Liver (tissue), 9 donors: ENCODE measurements around the gene TLK2. TPM values are rescaled to one million over a fixed set of nuclear protein-coding genes. Genes with fewer than 3 reads are reported as not detected.
A peak's percentile ranks its signal among the peaks of the same experiment; 100 is the strongest.

Source experiments
- DNase-seq: peaks from one replicate; pipeline ENCODE4 v3.0.0-alpha.2; 2017; ENCODE audit warnings: low spot score
- H3K27ac ChIP-seq, 2 donors: one replicate each; pipeline ENCODE4 v1.7.0; 2013; ENCODE audit warnings: inconsistent platforms in 2 of 2, low read length in 2 of 2, control low read depth in 1 of 2, low read depth in 1 of 2, mild to moderate bottlenecking in 1 of 2
- H3K27me3 ChIP-seq, 4 donors: one replicate each; pipeline versions ENCODE4 v1.6.1 to v1.7.0; 2013; ENCODE audit warnings: low read length in 3 of 4, inconsistent platforms in 1 of 4, mild to moderate bottlenecking in 1 of 4, moderate library complexity in 1 of 4; ENCODE audit not compliant: control insufficient read depth in 4 of 4, insufficient read depth in 4 of 4
- H3K36me3 ChIP-seq, 4 donors: one replicate each; pipeline versions ENCODE4 v1.6.1 to v1.7.0; 2013; ENCODE audit warnings: low read length in 3 of 4, mild to moderate bottlenecking in 3 of 4, low read depth in 1 of 4, moderate library complexity in 1 of 4; ENCODE audit not compliant: control insufficient read depth in 4 of 4, insufficient read depth in 3 of 4
- H3K4me1 ChIP-seq, 4 donors: one replicate each; pipeline versions ENCODE4 v1.6.1 to v1.7.0; 2013; ENCODE audit warnings: low read length in 3 of 4, mild to moderate bottlenecking in 3 of 4, moderate library complexity in 1 of 4; ENCODE audit not compliant: control insufficient read depth in 4 of 4, insufficient read depth in 4 of 4
- H3K4me3 ChIP-seq, 3 donors: one replicate each; pipeline versions ENCODE4 v1.6.1 to v1.7.0; 2013; ENCODE audit warnings: low read length in 3 of 3, control low read depth in 1 of 3, low read depth in 1 of 3, mild to moderate bottlenecking in 1 of 3
- H3K9ac ChIP-seq, 2 donors: one replicate each; pipeline ENCODE4 v1.7.0; 2013; ENCODE audit warnings: low read length in 2 of 2, mild to moderate bottlenecking in 2 of 2, moderate library complexity in 2 of 2, control low read depth in 1 of 2, low read depth in 1 of 2
- H3K9me3 ChIP-seq, 4 donors: one replicate each; pipeline versions ENCODE4 v1.6.1 to v1.7.0; 2013; ENCODE audit warnings: low read length in 3 of 4; ENCODE audit not compliant: control insufficient read depth in 4 of 4
- FOXA2 ChIP-seq: IDR thresholded peaks from 2 replicates; pipeline ENCODE4 v1.6.1; 2016; ENCODE audit warnings: antibody characterized with exemption
- GABPA ChIP-seq, 2 donors: IDR thresholded peaks in 1 of 2; conservative IDR thresholded peaks in 1 of 2; 2 replicates each; pipeline ENCODE4 v1.6.1; 2016; ENCODE audit warnings: antibody characterized with exemption in 2 of 2, mild to moderate bottlenecking in 1 of 2, moderate library complexity in 1 of 2
- HNF4A ChIP-seq, 2 donors: conservative IDR thresholded peaks; 2 replicates each; pipeline ENCODE4 v1.6.1; 2016; ENCODE audit warnings: antibody characterized with exemption in 2 of 2, mild to moderate bottlenecking in 2 of 2
- HNF4G ChIP-seq: IDR thresholded peaks from 2 replicates; pipeline ENCODE4 v1.6.1; 2016; ENCODE audit warnings: antibody characterized with exemption
- JUND ChIP-seq, 2 donors: IDR thresholded peaks; 2 replicates each; pipeline ENCODE4 v1.6.1; 2016; ENCODE audit warnings: antibody characterized with exemption in 2 of 2
- MAX ChIP-seq: IDR thresholded peaks from 2 replicates; pipeline ENCODE4 v1.6.1; 2016; ENCODE audit warnings: antibody characterized with exemption
- NR2F2 ChIP-seq: IDR thresholded peaks from 2 replicates; pipeline ENCODE4 v1.6.1; 2016; ENCODE audit warnings: antibody characterized with exemption
- RAD21 ChIP-seq, 2 donors: IDR thresholded peaks; 2 replicates each; pipeline ENCODE4 v1.6.1; 2016; ENCODE audit warnings: antibody characterized with exemption in 2 of 2, mild to moderate bottlenecking in 2 of 2
- RXRA ChIP-seq, 2 donors: IDR thresholded peaks; 2 replicates each; pipeline ENCODE4 v1.6.1; 2017 to 2018; ENCODE audit warnings: antibody characterized with exemption in 2 of 2, mild to moderate bottlenecking in 1 of 2
- TAF1 ChIP-seq: conservative IDR thresholded peaks from 2 replicates; pipeline ENCODE4 v1.6.1; 2016; ENCODE audit warnings: antibody characterized with exemption, mild to moderate bottlenecking
- YY1 ChIP-seq: IDR thresholded peaks from 2 replicates; pipeline ENCODE4 v1.6.1; 2016; ENCODE audit warnings: antibody characterized with exemption, mild to moderate bottlenecking
- WGBS: extraction: QIAGEN DNeasy Blood & Tissue Kit; methylation state at CpG from one replicate; pipeline ENCODE4 v1.1.7; 2013; 5-methylcytosine and 5-hydroxymethylcytosine counted together
- polyA plus RNA-seq, 2 donors: library from polyadenylated mRNA; stranded (reverse) in 1 of 2; unstranded in 1 of 2; fragments of 200-250 nt in 1 of 2; fragments of >200 nt in 1 of 2; fragmentation: Nextera tagmentation in 1 of 2; extraction: Ambion mirVana in 1 of 2; gene quantifications; one replicate each; pipeline versions ENCODE4 v1.2.1 to v1.2.3, GENCODE V29; 2013 to 2015
- total RNA-seq, 2 donors: library from RNA; depleted of rRNA; stranded (reverse); fragments of >200 nt; gene quantifications; one replicate each; pipeline ENCODE4 v1.2.3, GENCODE V29; 2014
- TF ChIP-seq, protein P1 (sequence below): IDR thresholded peaks from 2 replicates; pipeline ENCODE4 v1.6.1; 2016; ENCODE audit warnings: antibody characterized with exemption
- TF ChIP-seq, protein P2 (sequence below): fragments of 150-350 bp; IDR thresholded peaks from 2 replicates; pipeline ENCODE4 v1.5.1; 2017; ENCODE audit warnings: improper control_type of control experiment, low read depth, low read length; ENCODE audit not compliant: missing input control
- donor health status: healthy.
- donor health status: healthy.
- donor health status: healthy.
- donor health status: healthy.
- donor health status: healthy.

Gene TLK2
- total and polyA plus RNA-seq, 4 donors, result 4.2 to 25.8 (median 14.8) TPM

DNA sequence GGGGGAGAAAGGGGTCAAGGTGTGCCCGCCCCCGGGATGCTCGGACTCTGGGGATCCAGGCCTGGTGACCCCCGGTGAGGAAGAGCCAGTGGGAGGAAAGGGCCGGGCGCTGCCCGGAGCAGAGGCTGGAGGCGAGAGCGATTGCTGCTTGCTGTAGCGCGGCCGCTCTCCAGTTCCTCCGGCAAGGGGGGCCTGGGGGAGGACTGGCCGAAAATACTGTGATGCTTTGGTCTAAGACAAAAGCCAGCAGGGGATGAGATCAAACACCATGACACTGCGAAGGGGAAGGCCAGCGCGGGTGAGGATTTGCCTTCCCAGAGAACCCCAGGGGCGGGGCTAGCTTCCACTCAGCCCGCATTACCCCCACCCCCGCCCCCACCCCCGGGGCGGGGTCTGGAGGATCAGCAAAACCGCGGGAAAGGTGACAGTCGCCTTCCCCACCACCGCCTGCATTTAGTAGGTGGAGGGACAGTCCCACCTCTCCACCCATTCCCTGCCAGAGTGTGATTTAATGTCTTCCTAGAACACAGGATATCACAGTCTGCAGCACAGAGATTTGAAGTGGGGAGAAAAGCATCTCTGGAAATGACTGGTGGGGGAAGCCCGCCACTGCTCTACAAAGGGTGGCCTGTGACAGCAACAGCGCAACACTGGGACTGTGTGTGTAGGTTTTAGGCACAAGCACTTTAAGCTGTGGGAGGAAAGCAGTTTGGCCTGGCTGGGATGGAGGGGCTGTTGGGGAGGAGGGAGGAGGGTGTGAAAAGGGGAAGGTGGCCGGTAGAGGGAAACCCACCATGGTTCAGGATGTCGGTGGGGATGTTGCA is 174.6 kb downstream of the TLK2 start:
- H3K27ac ChIP-seq, result peak overlapping the region; percentile 79 to 90
- peaks cover 0 to 18% (median 11%) of the 10 kb centered on the region in 4 donors for H3K4me1 ChIP-seq
- H3K36me3 ChIP-seq, result no peaks in the 10 kb centered on the region
- no peak for TF ChIP-seq FOXA2
- TF ChIP-seq, protein P1, sequence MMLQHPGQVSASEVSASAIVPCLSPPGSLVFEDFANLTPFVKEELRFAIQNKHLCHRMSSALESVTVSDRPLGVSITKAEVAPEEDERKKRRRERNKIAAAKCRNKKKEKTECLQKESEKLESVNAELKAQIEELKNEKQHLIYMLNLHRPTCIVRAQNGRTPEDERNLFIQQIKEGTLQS, result no peak
- no peak for TF ChIP-seq HNF4A (conservative IDR thresholded peaks at IDR 0.05)
- no peak for TF ChIP-seq MAX
- no peak for TF ChIP-seq TAF1
- TF ChIP-seq YY1, result no peak
- TF ChIP-seq GABPA (IDR thresholded peaks at IDR 0.05 in 1 of 2, conservative IDR thresholded peaks at IDR 0.05 in 1 of 2), result no peak
- no peak for TF ChIP-seq HNF4G
- H3K9ac ChIP-seq, result peak overlapping the region in 1 of 2 donors; percentile 54
- H3K9me3 ChIP-seq, result no peaks in the 10 kb centered on the region
- 5% methylated on average over 30 of the region's 30 CpGs for WGBS
- no peaks in the 10 kb centered on the region for H3K27me3 ChIP-seq
- H3K4me3 ChIP-seq, result peak overlapping the region in 2 of 3 donors; percentile 55 to 67
- DNase-seq, result peak; percentile 51

GRCh38 chr17:62653826-62654761 is 175.5 kb downstream of the TLK2 start:
- Histone ChIP-seq H3K4me3 (no peak overlapping the region), H3K36me3 (no peaks in the 10 kb centered on the region), H3K9ac (no peak overlapping the region), H3K4me1 (peaks cover 0 to 18% (median 11%) of the 10 kb centered on the region in 4 donors), H3K27me3 (no peaks in the 10 kb centered on the region), H3K27ac (peak overlapping the region in 1 of 2 donors; percentile 90), H3K9me3 (no peaks in the 10 kb centered on the region)
- DNase-seq, result peak; percentile 71
- TF ChIP-seq, protein P2, sequence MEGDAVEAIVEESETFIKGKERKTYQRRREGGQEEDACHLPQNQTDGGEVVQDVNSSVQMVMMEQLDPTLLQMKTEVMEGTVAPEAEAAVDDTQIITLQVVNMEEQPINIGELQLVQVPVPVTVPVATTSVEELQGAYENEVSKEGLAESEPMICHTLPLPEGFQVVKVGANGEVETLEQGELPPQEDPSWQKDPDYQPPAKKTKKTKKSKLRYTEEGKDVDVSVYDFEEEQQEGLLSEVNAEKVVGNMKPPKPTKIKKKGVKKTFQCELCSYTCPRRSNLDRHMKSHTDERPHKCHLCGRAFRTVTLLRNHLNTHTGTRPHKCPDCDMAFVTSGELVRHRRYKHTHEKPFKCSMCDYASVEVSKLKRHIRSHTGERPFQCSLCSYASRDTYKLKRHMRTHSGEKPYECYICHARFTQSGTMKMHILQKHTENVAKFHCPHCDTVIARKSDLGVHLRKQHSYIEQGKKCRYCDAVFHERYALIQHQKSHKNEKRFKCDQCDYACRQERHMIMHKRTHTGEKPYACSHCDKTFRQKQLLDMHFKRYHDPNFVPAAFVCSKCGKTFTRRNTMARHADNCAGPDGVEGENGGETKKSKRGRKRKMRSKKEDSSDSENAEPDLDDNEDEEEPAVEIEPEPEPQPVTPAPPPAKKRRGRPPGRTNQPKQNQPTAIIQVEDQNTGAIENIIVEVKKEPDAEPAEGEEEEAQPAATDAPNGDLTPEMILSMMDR, result no peak
- no peak for TF ChIP-seq HNF4A (conservative IDR thresholded peaks at IDR 0.05)
- TF ChIP-seq JUND (IDR thresholded peaks at IDR 0.05), result no peak
- no peak for TF ChIP-seq MAX
- TF ChIP-seq YY1, result no peak
- TF ChIP-seq RAD21 (IDR thresholded peaks at IDR 0.05), result no peak
- TF ChIP-seq NR2F2, result peak; percentile 97
- no peak for TF ChIP-seq FOXA2
- peak; percentile 3 to 79 for TF ChIP-seq RXRA (IDR thresholded peaks at IDR 0.05)
- WGBS, result 66% methylated on average over 19 of the region's 19 CpGs
